Neutrophil (primary cell): ENCODE data around the gene PADI3.

Experiments used
- H3K27ac ChIP-seq: fragments of 200-600 bp; sonication (generic); 2 replicates; pipeline ENCODE4 v1.5.1; 2016; ENCODE audit warnings: mild to moderate bottlenecking, moderate library complexity
- H3K27me3 ChIP-seq: fragments of 200-600 bp; sonication (generic); 2 replicates; pipeline ENCODE4 v1.6.0; 2016; ENCODE audit warnings: mild to moderate bottlenecking
- H3K36me3 ChIP-seq: fragments of 200-600 bp; sonication (generic); 2 replicates; pipeline ENCODE4 v1.5.1; 2017
- H3K4me1 ChIP-seq, 2 experiments: fragments of 200-600 bp in 1 of 2; sonication (generic) in 1 of 2; 1 replicate in 1 of 2; 2 replicates in 1 of 2; pipeline versions ENCODE4 v1.5.1 to v1.6.1; 2013 to 2016; ENCODE audit warnings: low read depth in 1 of 2, low read length in 1 of 2, mild to moderate bottlenecking in 1 of 2, moderate library complexity in 1 of 2; ENCODE audit not compliant: control insufficient read depth in 1 of 2, insufficient read depth in 1 of 2
- H3K4me3 ChIP-seq, 2 experiments: fragments of 200-600 bp in 1 of 2; sonication (generic) in 1 of 2; 1 replicate in 1 of 2; 2 replicates in 1 of 2; pipeline ENCODE4 v1.5.1; 2013 to 2016; ENCODE audit warnings: low read depth in 1 of 2, low read length in 1 of 2, mild to moderate bottlenecking in 1 of 2, moderate library complexity in 1 of 2
- H3K9me3 ChIP-seq: fragments of 200-600 bp; sonication (generic); 2 replicates; pipeline ENCODE4 v1.5.1; 2016
- CTCF ChIP-seq: fragments of 200-600 bp; sonication (generic); IDR thresholded peaks from 2 replicates; pipeline ENCODE4 v1.5.1; 2016; ENCODE audit warnings: antibody characterized with exemption

PADI3 gene

DNA sequence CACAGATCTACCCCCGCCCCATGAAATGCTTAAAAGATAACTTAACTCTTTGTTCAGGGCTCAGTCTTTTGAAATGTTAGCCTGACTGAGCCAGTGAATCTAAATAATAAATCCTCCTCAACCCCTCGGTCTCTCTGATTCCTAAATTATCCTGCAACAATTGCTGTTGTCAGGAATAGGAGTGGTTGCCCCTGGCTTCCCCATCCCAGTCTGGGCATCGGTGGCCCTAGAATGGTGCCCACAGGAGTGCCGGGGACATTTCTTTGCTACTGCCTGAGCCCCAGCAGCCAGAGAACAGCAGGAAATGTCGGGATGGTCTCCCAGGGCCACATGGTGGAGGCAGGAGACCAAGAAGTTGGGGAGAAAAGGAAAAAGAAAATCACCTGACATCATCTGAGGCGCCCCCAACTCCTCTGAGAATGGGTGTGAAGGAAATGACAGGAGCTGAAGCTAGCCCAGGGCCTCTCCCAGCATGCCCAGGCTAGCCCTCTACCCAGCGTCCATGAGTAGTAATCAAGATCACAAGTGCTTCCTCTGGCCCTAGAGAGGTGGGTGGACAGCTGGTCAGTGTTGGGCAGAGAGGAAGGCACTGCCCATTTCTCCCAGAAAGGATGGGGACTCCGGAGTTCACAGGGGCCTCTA lies 60.6 kb downstream of the PADI3 start:
- Histone ChIP-seq H3K36me3 (peaks cover 11% of the 10 kb centered on the region), H3K27ac (peak overlapping the region; percentile 95), H3K9me3 (no peaks in the 10 kb centered on the region), H3K4me3 (peak overlapping the region; percentile 75 to 83), H3K4me1 (peaks cover 95 to 100% of the 10 kb centered on the region in 2 experiments), H3K27me3 (no peaks in the 10 kb centered on the region)
- TF ChIP-seq CTCF: no peak

GRCh38 chr1:17310068-17310640 lies 61.3 kb downstream of the PADI3 start:
- TF ChIP-seq CTCF: no peak
- H3K27me3 ChIP-seq: no peaks in the 10 kb centered on the region
- peak overlapping the region; percentile 95 for H3K27ac ChIP-seq
- peaks cover 17% of the 10 kb centered on the region for H3K36me3 ChIP-seq
- peak overlapping the region; percentile 75 to 83 for H3K4me3 ChIP-seq
- H3K4me1 ChIP-seq: peaks cover 95 to 100% of the 10 kb centered on the region in 2 experiments
- H3K9me3 ChIP-seq: no peaks in the 10 kb centered on the region

GRCh38 chr1:17313530-17314309 lies 64.8 kb downstream of the PADI3 start:
- Histone ChIP-seq H3K4me1 (peaks cover 77 to 86% of the 10 kb centered on the region in 2 experiments), H3K27ac (peak overlapping the region; percentile 73), H3K4me3 (no peak overlapping the region), H3K27me3 (no peaks in the 10 kb centered on the region), H3K9me3 (no peaks in the 10 kb centered on the region), H3K36me3 (peaks cover 47% of the 10 kb centered on the region)
- TF ChIP-seq CTCF: no peak

- Histone ChIP-seq H3K27ac (peak overlapping the region; percentile 73), H3K4me3 (no peak overlapping the region), H3K36me3 (peaks cover 56% of the 10 kb centered on the region), H3K9me3 (no peaks in the 10 kb centered on the region), H3K4me1 (peaks cover 69 to 88% of the 10 kb centered on the region in 2 experiments), H3K27me3 (no peaks in the 10 kb centered on the region)
- TF ChIP-seq CTCF: no peak
These were observed 65.6 kb downstream of the PADI3 start for GRCh38 chr1:17314491-17314971.

GRCh38 chr1:17315542-17316130 lies 66.7 kb downstream of the PADI3 start:
- Histone ChIP-seq H3K4me1 (peaks cover 63 to 88% of the 10 kb centered on the region in 2 experiments), H3K27me3 (no peaks in the 10 kb centered on the region), H3K4me3 (no peak overlapping the region), H3K36me3 (peaks cover 67% of the 10 kb centered on the region), H3K9me3 (no peaks in the 10 kb centered on the region), H3K27ac (peak overlapping the region; percentile 73)
- TF ChIP-seq CTCF: no peak
